ENCODE measurements around the gene ING4.

The ING4 gene

GRCh38 chr12:6620137-6620884 is 42.6 kb downstream of the ING4 start:
- Histone ChIP-seq H3K27me3 (replicated peaks; ENCODE audit: control insufficient read depth, insufficient read depth, low read length) (no peaks in the 10 kb centered on the region), H3K36me3 (ENCODE audit: control insufficient read depth, insufficient read depth, low read length) (peaks cover 16% of the 10 kb centered on the region), H3K4me3 (replicated peaks; ENCODE audit: low read depth, low read length) (peak overlapping the region; percentile 27)
- DNase-seq (ENCODE audit: extremely low read depth, insufficient read length), result peak; percentile 27
- TF ChIP-seq CTCF (IDR thresholded peaks at IDR 0.05; ENCODE audit: insufficient read depth, low read length, poor library complexity, severe bottlenecking), result peak; percentile 24

- peaks cover 14% of the 10 kb centered on the region for H3K36me3 ChIP-seq (ENCODE audit: control insufficient read depth, insufficient read depth, low read length)
- DNase-seq (ENCODE audit: extremely low read depth, insufficient read length), result no peak
- TF ChIP-seq CTCF (IDR thresholded peaks at IDR 0.05; ENCODE audit: insufficient read depth, low read length, poor library complexity, severe bottlenecking), result no peak
- no peaks in the 10 kb centered on the region for H3K27me3 ChIP-seq (replicated peaks; ENCODE audit: control insufficient read depth, insufficient read depth, low read length)
- no peak overlapping the region for H3K4me3 ChIP-seq (replicated peaks; ENCODE audit: low read depth, low read length)
Observed at GRCh38 chr12:6618483-6619225, 44.3 kb downstream of the ING4 start.

- Histone ChIP-seq H3K27me3 (replicated peaks; ENCODE audit: control insufficient read depth, insufficient read depth, low read length) (no peaks in the 10 kb centered on the region), H3K36me3 (ENCODE audit: control insufficient read depth, insufficient read depth, low read length) (peaks cover 9% of the 10 kb centered on the region), H3K4me3 (replicated peaks; ENCODE audit: low read depth, low read length) (no peak overlapping the region)
- TF ChIP-seq CTCF (IDR thresholded peaks at IDR 0.05; ENCODE audit: insufficient read depth, low read length, poor library complexity, severe bottlenecking), result no peak
- no peak for DNase-seq (ENCODE audit: extremely low read depth, insufficient read length)
Observed at GRCh38 chr12:6615802-6616201, 47.1 kb downstream of the ING4 start.

- TF ChIP-seq CTCF (IDR thresholded peaks at IDR 0.05; ENCODE audit: insufficient read depth, low read length, poor library complexity, severe bottlenecking), result no peak
- DNase-seq (ENCODE audit: extremely low read depth, insufficient read length), result no peak
- Histone ChIP-seq H3K36me3 (ENCODE audit: control insufficient read depth, insufficient read depth, low read length) (peaks cover 3% of the 10 kb centered on the region; the same call in 1 of the 2 replicates), H3K27me3 (replicated peaks; ENCODE audit: control insufficient read depth, insufficient read depth, low read length) (no peaks in the 10 kb centered on the region), H3K4me3 (replicated peaks; ENCODE audit: low read depth, low read length) (no peak overlapping the region)
Observed at GRCh38 chr12:6614513-6615172, 48.3 kb downstream of the ING4 start.

GRCh38 chr12:6613776-6614512 is 49.0 kb downstream of the ING4 start:
- H3K27me3 ChIP-seq (replicated peaks; ENCODE audit: control insufficient read depth, insufficient read depth, low read length), result no peaks in the 10 kb centered on the region
- H3K4me3 ChIP-seq (replicated peaks; ENCODE audit: low read depth, low read length), result no peak overlapping the region
- peak; percentile 6 for TF ChIP-seq CTCF (IDR thresholded peaks at IDR 0.05; ENCODE audit: insufficient read depth, low read length, poor library complexity, severe bottlenecking)
- peak; percentile 50 for DNase-seq (ENCODE audit: extremely low read depth, insufficient read length)
- H3K36me3 ChIP-seq (ENCODE audit: control insufficient read depth, insufficient read depth, low read length), result no peaks in the 10 kb centered on the region
